Fibroblast of lung (primary cell): ENCODE data around the gene SENP8.

Source experiments
- EZH2 ChIP-seq: IDR thresholded peaks from 2 replicates; pipeline ENCODE4 v1.5.1; 2012; ENCODE audit warnings: low read length, control low read depth, mild to moderate bottlenecking; ENCODE audit errors: missing control alignments
- TF ChIP-seq, protein P1 (sequence below), 2 donors: IDR thresholded peaks in 1 of 2; conservative IDR thresholded peaks in 1 of 2; 1 replicate in 1 of 2; 2 replicates in 1 of 2; pipeline ENCODE4 v1.5.1; 2011 to 2012; ENCODE audit warnings: low read length in 2 of 2, control low read depth in 1 of 2, inconsistent platforms in 1 of 2, low read depth in 1 of 2, mild to moderate bottlenecking in 1 of 2

DNA sequence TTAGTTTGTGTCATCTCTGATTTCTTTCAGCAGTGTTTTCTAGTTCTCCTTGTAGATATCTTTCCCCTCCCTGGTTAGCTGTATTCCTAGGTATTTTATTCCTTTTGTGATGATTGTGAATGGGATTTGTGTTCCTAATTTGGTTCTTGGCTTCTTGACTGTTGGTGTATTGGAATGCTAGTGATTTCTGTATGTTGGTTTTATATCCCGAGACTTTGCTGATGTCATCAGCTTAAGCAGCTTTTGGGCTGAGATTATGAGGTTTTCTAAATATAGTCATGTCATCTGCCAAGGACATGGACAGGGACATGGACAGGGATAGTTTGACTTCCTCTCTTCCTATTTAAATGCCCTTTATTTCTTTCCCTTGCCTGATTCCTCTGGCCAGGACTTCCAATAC lies 36.0 kb upstream of the SENP8 start:
- TF ChIP-seq, protein P1, sequence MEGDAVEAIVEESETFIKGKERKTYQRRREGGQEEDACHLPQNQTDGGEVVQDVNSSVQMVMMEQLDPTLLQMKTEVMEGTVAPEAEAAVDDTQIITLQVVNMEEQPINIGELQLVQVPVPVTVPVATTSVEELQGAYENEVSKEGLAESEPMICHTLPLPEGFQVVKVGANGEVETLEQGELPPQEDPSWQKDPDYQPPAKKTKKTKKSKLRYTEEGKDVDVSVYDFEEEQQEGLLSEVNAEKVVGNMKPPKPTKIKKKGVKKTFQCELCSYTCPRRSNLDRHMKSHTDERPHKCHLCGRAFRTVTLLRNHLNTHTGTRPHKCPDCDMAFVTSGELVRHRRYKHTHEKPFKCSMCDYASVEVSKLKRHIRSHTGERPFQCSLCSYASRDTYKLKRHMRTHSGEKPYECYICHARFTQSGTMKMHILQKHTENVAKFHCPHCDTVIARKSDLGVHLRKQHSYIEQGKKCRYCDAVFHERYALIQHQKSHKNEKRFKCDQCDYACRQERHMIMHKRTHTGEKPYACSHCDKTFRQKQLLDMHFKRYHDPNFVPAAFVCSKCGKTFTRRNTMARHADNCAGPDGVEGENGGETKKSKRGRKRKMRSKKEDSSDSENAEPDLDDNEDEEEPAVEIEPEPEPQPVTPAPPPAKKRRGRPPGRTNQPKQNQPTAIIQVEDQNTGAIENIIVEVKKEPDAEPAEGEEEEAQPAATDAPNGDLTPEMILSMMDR (conservative IDR thresholded peaks at IDR 0.05 in 1 of 2, IDR thresholded peaks at IDR 0.05 in 1 of 2; ENCODE audit: low read depth in 1 of 2, low read length in 2 of 2) = no peak
- TF ChIP-seq EZH2 = no peak
